Mammary epithelial cell (primary cell): ENCODE measurements around the gene BRPF1.

Experiments
- EZH2 ChIP-seq: IDR thresholded peaks from 2 replicates; pipeline ENCODE4 v1.6.1; 2012; ENCODE audit warnings: low read length, inconsistent platforms, borderline replicate concordance
- TF ChIP-seq, protein P1 (sequence below), 2 donors: IDR thresholded peaks in 1 of 2; conservative IDR thresholded peaks in 1 of 2; 2 replicates each; pipeline ENCODE4 v1.5.1; 2011 to 2012; ENCODE audit warnings: inconsistent platforms in 2 of 2, low read length in 2 of 2, mild to moderate bottlenecking in 2 of 2, control low read depth in 1 of 2, low read depth in 1 of 2; ENCODE audit not compliant: insufficient read depth in 1 of 2; ENCODE audit errors: extremely low read depth in 1 of 2

DNA sequence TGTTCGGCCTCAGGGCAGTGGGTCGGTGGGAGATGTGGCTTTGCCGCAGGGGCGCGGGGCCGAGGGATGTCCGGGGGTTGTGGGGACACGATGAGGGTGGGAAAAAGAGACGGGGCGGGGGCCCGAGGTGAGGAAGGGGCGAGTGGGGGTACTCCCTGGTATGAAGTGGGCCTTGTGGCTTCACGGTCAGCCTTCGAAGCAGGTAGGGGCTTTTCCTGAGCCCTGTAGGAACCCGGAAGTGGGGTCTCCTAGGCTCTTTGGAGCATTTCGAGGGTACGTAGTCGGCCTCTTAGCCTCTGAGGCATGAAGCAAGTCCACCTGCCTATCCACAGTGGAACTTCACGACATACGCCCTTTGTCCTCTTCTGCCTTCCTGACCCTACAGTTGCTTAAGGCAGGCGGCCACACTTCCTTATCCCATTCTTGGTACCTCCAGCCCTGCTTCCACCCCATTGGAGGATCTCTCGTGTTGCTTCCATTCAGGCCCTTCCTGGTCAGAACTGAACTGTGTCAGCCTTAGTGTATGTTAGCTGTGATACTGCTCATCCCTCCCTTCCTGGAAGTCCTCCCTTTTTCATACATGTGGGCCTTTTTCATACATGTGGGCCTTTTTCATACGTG, 61.7 kb downstream of the BRPF1 start:
- TF ChIP-seq, protein P1, sequence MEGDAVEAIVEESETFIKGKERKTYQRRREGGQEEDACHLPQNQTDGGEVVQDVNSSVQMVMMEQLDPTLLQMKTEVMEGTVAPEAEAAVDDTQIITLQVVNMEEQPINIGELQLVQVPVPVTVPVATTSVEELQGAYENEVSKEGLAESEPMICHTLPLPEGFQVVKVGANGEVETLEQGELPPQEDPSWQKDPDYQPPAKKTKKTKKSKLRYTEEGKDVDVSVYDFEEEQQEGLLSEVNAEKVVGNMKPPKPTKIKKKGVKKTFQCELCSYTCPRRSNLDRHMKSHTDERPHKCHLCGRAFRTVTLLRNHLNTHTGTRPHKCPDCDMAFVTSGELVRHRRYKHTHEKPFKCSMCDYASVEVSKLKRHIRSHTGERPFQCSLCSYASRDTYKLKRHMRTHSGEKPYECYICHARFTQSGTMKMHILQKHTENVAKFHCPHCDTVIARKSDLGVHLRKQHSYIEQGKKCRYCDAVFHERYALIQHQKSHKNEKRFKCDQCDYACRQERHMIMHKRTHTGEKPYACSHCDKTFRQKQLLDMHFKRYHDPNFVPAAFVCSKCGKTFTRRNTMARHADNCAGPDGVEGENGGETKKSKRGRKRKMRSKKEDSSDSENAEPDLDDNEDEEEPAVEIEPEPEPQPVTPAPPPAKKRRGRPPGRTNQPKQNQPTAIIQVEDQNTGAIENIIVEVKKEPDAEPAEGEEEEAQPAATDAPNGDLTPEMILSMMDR (conservative IDR thresholded peaks at IDR 0.05 in 1 of 2, IDR thresholded peaks at IDR 0.05 in 1 of 2; ENCODE audit: extremely low read depth in 1 of 2, insufficient read depth in 1 of 2, low read depth in 1 of 2, low read length in 2 of 2) = no peak
- no peak for TF ChIP-seq EZH2
